ENCODE results near the gene OR11H7.
"Not testable (repeated sequence)": the region's sequence is repeated elsewhere in the genome, so short reads cannot be mapped to it uniquely, and the experiment has no call there.

Gene OR11H7

DNA sequence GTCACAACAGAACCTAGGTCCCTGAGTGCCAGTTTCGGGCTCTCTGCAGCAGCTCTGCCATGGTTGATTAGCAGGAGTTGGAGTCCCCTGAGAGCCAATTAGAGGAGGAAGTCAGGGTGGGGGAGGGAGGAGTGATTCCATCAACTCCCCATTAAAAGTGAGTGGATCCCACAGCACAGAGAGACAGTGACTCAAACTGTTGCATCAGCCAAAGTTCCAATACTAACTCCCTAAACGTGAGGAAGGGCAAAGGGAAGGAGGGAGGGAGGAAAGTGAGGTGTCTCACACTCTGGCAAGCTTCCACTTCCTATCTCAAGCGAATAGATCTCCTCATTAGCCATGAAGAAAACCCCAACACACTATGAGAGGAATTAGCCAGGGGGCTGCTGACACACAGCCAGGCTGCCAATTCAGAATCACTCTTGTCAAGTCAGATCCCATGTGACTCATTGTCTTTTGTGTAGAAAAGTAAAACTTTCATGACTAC, 33.9 kb downstream of the OR11H7 start:
- DNase-seq: peak; percentile 4
- in situ Hi-C loops (cut with HindIII; ENCODE audit: low pct_ligation_motif_present, low pct_unique_long_range_greater_than_20kb, low sequenced_read_pairs): no loop called here

DNA sequence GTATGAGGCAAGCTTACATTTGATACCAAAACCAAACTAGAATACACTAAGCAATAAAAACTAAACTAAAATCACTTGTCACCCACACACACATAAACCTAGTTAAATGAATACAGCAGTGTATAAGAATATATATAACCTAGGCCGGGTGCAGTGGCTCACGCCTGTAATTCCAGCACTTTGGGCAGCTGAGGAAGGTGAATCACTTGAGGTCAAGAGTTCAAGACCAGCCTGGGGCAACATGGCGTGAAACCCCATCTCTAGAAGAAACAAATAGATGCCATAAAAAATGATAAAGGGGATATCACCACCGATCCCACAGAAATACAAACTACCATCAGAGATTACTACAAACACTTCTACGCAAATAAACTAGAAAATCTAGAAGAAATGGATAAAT, 35.6 kb downstream of the OR11H7 start:
- in situ Hi-C loops (cut with HindIII; ENCODE audit: low pct_ligation_motif_present, low pct_unique_long_range_greater_than_20kb, low sequenced_read_pairs); DNase-seq: not testable (repeated sequence)

DNA sequence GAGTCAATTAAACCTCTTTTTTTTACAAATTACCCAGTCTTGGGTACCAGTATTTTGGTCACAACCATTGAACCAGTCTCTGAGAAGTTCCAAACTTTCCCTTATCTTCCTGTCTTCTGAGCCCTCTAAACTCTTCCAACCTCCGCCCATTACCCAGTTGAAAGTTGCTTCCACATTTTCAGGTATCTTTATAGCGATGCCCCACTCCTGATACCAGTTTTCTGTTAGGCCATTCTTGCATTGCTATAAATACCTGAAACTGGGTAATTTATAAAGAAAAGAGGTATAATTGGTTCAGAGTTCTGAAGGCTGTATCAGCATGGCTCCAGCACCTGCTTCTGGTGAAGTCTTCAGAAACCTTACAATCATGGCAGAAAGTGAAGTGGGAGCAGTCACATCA, 45.3 kb downstream of the OR11H7 start:
- in situ Hi-C loops (cut with HindIII; ENCODE audit: low pct_ligation_motif_present, low pct_unique_long_range_greater_than_20kb, low sequenced_read_pairs): no loop called here

GRCh38 chr14:20277409-20277808, 48.6 kb downstream of the OR11H7 start:
- in situ Hi-C loops (cut with HindIII; ENCODE audit: low pct_ligation_motif_present, low pct_unique_long_range_greater_than_20kb, low sequenced_read_pairs): no loop called here
- DNase-seq: no peak

More for the DNA sequence above, 45.3 kb downstream of the OR11H7 start:
- no peak for DNase-seq

GRCh38 chr14:20278414-20278813, 49.6 kb downstream of the OR11H7 start:
- in situ Hi-C loops (cut with HindIII; ENCODE audit: low pct_ligation_motif_present, low pct_unique_long_range_greater_than_20kb, low sequenced_read_pairs): no loop called here
- DNase-seq: peak; percentile 36

DNA sequence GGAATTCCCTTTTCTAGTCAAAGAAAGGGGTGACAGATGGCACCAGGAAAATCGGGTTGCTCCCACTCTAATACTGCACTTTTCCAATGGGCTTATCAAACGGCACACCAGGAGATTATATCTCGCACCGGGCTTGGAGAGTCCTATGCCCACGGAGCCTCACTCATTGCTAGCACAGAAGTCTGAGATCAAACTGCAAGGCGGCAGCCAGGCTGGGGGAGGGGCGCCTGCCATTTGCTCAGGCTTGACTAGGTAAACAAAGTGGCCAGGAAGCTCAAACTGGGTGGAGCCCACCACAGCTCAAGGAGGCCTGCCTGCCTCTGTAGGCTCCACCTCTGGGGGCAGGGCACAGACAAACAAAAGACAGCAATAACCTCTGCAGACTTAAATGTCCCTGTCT, 51.5 kb downstream of the OR11H7 start:
- in situ Hi-C loops (cut with HindIII; ENCODE audit: low pct_ligation_motif_present, low pct_unique_long_range_greater_than_20kb, low sequenced_read_pairs); DNase-seq: not testable (repeated sequence)

All from ACHN (cell line).